Neural progenitor cell (in vitro differentiated cells): ENCODE results near the gene MACIR. TPM values are rescaled to one million over a fixed set of nuclear protein-coding genes. Genes with fewer than 3 reads are reported as not detected.
A peak's percentile ranks its signal among the peaks of the same experiment; 100 is the strongest.

Source experiments
- DNase-seq: peaks from one replicate; pipeline ENCODE4 v3.0.0-alpha.2; 2016; ENCODE audit warnings: low spot score
- H2AFZ ChIP-seq: fragments of 200-600 bp; sonication (generic); replicated peaks from 2 replicates; pipeline ENCODE4 v1.6.1; 2016; ENCODE audit warnings: antibody characterized with exemption
- H3F3A ChIP-seq: fragments of 200-600 bp; sonication (generic); 2 replicates; pipeline ENCODE4 v1.6.1; 2016; ENCODE audit warnings: antibody characterized with exemption, low read depth
- H3K27ac ChIP-seq: fragments of 200-600 bp; sonication (generic); 2 replicates; pipeline ENCODE4 v1.5.1; 2016; ENCODE audit warnings: mild to moderate bottlenecking
- H3K27me3 ChIP-seq: fragments of 200-600 bp; sonication (generic); 2 replicates; pipeline ENCODE4 v1.6.1; 2016; ENCODE audit warnings: mild to moderate bottlenecking, moderate library complexity
- H3K36me3 ChIP-seq: fragments of 200-600 bp; sonication (generic); 2 replicates; pipeline ENCODE4 v1.5.1; 2016
- H3K4me1 ChIP-seq: fragments of 200-600 bp; sonication (generic); 2 replicates; pipeline ENCODE4 v1.6.1; 2016; ENCODE audit warnings: mixed run types
- H3K4me2 ChIP-seq: fragments of 200-600 bp; sonication (generic); 2 replicates; pipeline ENCODE4 v1.6.1; 2016
- H3K4me3 ChIP-seq: fragments of 200-600 bp; sonication (generic); 2 replicates; pipeline ENCODE4 v1.5.1; 2016
- H3K79me2 ChIP-seq: fragments of 200-600 bp; sonication (generic); 2 replicates; pipeline ENCODE4 v1.6.1; 2016; ENCODE audit warnings: low read depth
- H3K9ac ChIP-seq: fragments of 200-600 bp; sonication (generic); 2 replicates; pipeline ENCODE4 v1.6.1; 2016
- H3K9me3 ChIP-seq: fragments of 200-600 bp; sonication (generic); 2 replicates; pipeline ENCODE4 v1.5.1; 2016; ENCODE audit warnings: low read depth
- H4K20me1 ChIP-seq: fragments of 200-600 bp; sonication (generic); 2 replicates; pipeline ENCODE4 v1.6.1; 2016; ENCODE audit warnings: low read depth
- H3K27ac Mint-ChIP-seq: 3 replicates; pipeline ENCODE4 v1.8.0; 2021; ENCODE audit warnings: mixed read lengths
- H3K27me3 Mint-ChIP-seq: 2 replicates; pipeline ENCODE4 v1.8.0; 2022; ENCODE audit warnings: low read depth, mild to moderate bottlenecking, inconsistent platforms, moderate library complexity, mixed read lengths; ENCODE audit not compliant: insufficient read depth
- H3K36me3 Mint-ChIP-seq: 3 replicates; pipeline ENCODE4 v1.8.0; 2021; ENCODE audit warnings: mixed read lengths
- H3K4me1 Mint-ChIP-seq: 3 replicates; pipeline ENCODE4 v1.8.0; 2021; ENCODE audit warnings: mixed read lengths
- H3K4me3 Mint-ChIP-seq: 3 replicates; pipeline ENCODE4 v1.8.0; 2021; ENCODE audit warnings: mild to moderate bottlenecking, moderate library complexity, mixed read lengths
- H3K9me3 Mint-ChIP-seq: 3 replicates; pipeline ENCODE4 v1.8.0; 2020; ENCODE audit warnings: mixed read lengths
- CTCF ChIP-seq: fragments of 200-600 bp; sonication (generic); IDR thresholded peaks from 2 replicates; pipeline ENCODE4 v1.5.1; 2017; ENCODE audit warnings: antibody characterized with exemption, mild to moderate bottlenecking
- EZH2 ChIP-seq: fragments of 200-600 bp; sonication (generic); IDR thresholded peaks from 2 replicates; pipeline ENCODE4 v1.6.1; 2017; ENCODE audit warnings: antibody characterized with exemption, mild to moderate bottlenecking, moderate library complexity
- EZH2phosphoT487 ChIP-seq: fragments of 200-600 bp; sonication (generic); IDR thresholded peaks from 2 replicates; pipeline ENCODE4 v1.6.1; 2017; ENCODE audit warnings: antibody characterized with exemption
- total RNA-seq: library from RNA; depleted of rRNA; stranded (reverse); fragments of >200 nt; gene quantifications from 2 replicates; pipeline ENCODE4 v1.2.3, GENCODE V29; 2015; ENCODE audit warnings: low replicate concordance

The MACIR gene
- total RNA-seq, 1 donor from 2014 or later = 26.3 TPM

- no peaks in the 10 kb centered on the region for H3K36me3 ChIP-seq
- no peaks in the 10 kb centered on the region for H3K36me3 Mint-ChIP-seq
- H3K4me3 Mint-ChIP-seq = no peak overlapping the region
- H3K79me2 ChIP-seq = no peaks in the 10 kb centered on the region
- no peaks in the 10 kb centered on the region for H4K20me1 ChIP-seq
- H3K9me3 Mint-ChIP-seq = no peaks in the 10 kb centered on the region
- peaks cover under 1% of the 10 kb centered on the region for H3K27me3 Mint-ChIP-seq
- peaks cover 4% of the 10 kb centered on the region for H3K4me1 ChIP-seq
- H2AFZ ChIP-seq = no peak overlapping the region
- no peak overlapping the region for H3K4me2 ChIP-seq
- peaks cover 1% of the 10 kb centered on the region for H3F3A ChIP-seq
- peaks cover 16% of the 10 kb centered on the region for H3K4me1 Mint-ChIP-seq
- no peak overlapping the region for H3K27ac ChIP-seq
- H3K4me3 ChIP-seq = no peak overlapping the region
- no peaks in the 10 kb centered on the region for H3K27me3 ChIP-seq
- no peak overlapping the region for H3K9ac ChIP-seq
- DNase-seq = no peak
- H3K9me3 ChIP-seq = no peaks in the 10 kb centered on the region
- no peak for TF ChIP-seq CTCF
- TF ChIP-seq EZH2phosphoT487 = no peak
- no peak for TF ChIP-seq EZH2
- H3K27ac Mint-ChIP-seq = no peak overlapping the region
Observed at GRCh38 chr5:103289024-103289423, 30.5 kb downstream of the MACIR start.

- no peak for TF ChIP-seq EZH2phosphoT487
- no peak for TF ChIP-seq EZH2
- no peak for TF ChIP-seq CTCF
- no peak overlapping the region for H3K27ac ChIP-seq
- H3K4me1 ChIP-seq = peaks cover 3% of the 10 kb centered on the region
- no peaks in the 10 kb centered on the region for H3K27me3 Mint-ChIP-seq
- DNase-seq = no peak
- no peaks in the 10 kb centered on the region for H3K36me3 ChIP-seq
- H3K27me3 ChIP-seq = no peaks in the 10 kb centered on the region
- no peaks in the 10 kb centered on the region for H3K36me3 Mint-ChIP-seq
- peaks cover 16% of the 10 kb centered on the region for H3K4me1 Mint-ChIP-seq
- no peaks in the 10 kb centered on the region for H3K9me3 Mint-ChIP-seq
- no peaks in the 10 kb centered on the region for H3K9me3 ChIP-seq
- H3F3A ChIP-seq = no peaks in the 10 kb centered on the region
- no peak overlapping the region for H2AFZ ChIP-seq
- H3K27ac Mint-ChIP-seq = peak overlapping the region; percentile 82
- no peaks in the 10 kb centered on the region for H3K79me2 ChIP-seq
- H3K9ac ChIP-seq = no peak overlapping the region
- H3K4me3 ChIP-seq = no peak overlapping the region
- no peak overlapping the region for H3K4me2 ChIP-seq
- no peaks in the 10 kb centered on the region for H4K20me1 ChIP-seq
- H3K4me3 Mint-ChIP-seq = no peak overlapping the region
Observed at GRCh38 chr5:103290846-103291245, 32.3 kb downstream of the MACIR start.

GRCh38 chr5:103291606-103292005, 33.0 kb downstream of the MACIR start:
- no peak overlapping the region for H3K4me2 ChIP-seq
- no peak overlapping the region for H3K27ac ChIP-seq
- H3K4me1 ChIP-seq = no peaks in the 10 kb centered on the region
- no peak overlapping the region for H2AFZ ChIP-seq
- H3K4me3 ChIP-seq = no peak overlapping the region
- H4K20me1 ChIP-seq = no peaks in the 10 kb centered on the region
- peaks cover 16% of the 10 kb centered on the region for H3K4me1 Mint-ChIP-seq
- no peaks in the 10 kb centered on the region for H3K27me3 ChIP-seq
- H3K79me2 ChIP-seq = no peaks in the 10 kb centered on the region
- no peak overlapping the region for H3K4me3 Mint-ChIP-seq
- no peak overlapping the region for H3K9ac ChIP-seq
- no peaks in the 10 kb centered on the region for H3K36me3 Mint-ChIP-seq
- H3K27ac Mint-ChIP-seq = no peak overlapping the region
- DNase-seq = no peak
- H3K9me3 ChIP-seq = no peaks in the 10 kb centered on the region
- H3K27me3 Mint-ChIP-seq = no peaks in the 10 kb centered on the region
- TF ChIP-seq CTCF = no peak
- TF ChIP-seq EZH2 = no peak
- no peak for TF ChIP-seq EZH2phosphoT487
- no peaks in the 10 kb centered on the region for H3F3A ChIP-seq
- H3K9me3 Mint-ChIP-seq = no peaks in the 10 kb centered on the region
- no peaks in the 10 kb centered on the region for H3K36me3 ChIP-seq
